GM12878 (cell line): ENCODE results near the gene FNDC4. TPM values are rescaled to one million over a fixed set of nuclear protein-coding genes. Genes with fewer than 3 reads are reported as not detected.

Experiments
- ATF7 ChIP-seq: fragments of 450-650 bp; IDR thresholded peaks from 2 replicates; pipeline ENCODE4 v1.6.1; 2016; ENCODE audit warnings: low read depth, mild to moderate bottlenecking
- BMI1 ChIP-seq: fragments of 450-650 bp; IDR thresholded peaks from 2 replicates; pipeline ENCODE4 v1.6.1; 2016; ENCODE audit warnings: mild to moderate bottlenecking, moderate library complexity, borderline replicate concordance
- EED ChIP-seq: sonication (generic); IDR thresholded peaks from 2 replicates; pipeline ENCODE4 v1.6.1; 2016; ENCODE audit warnings: antibody characterized with exemption, low read depth
- EGR1 ChIP-seq, 2 experiments: IDR thresholded peaks; 1 replicate in 1 of 2; 2 replicates in 1 of 2; pipeline ENCODE4 v1.6.1; 2011 to 2012; ENCODE audit warnings: low read depth in 2 of 2, low read length in 2 of 2, borderline replicate concordance in 1 of 2, mild to moderate bottlenecking in 1 of 2, moderate library complexity in 1 of 2
- FOXM1 ChIP-seq: IDR thresholded peaks from 2 replicates; pipeline ENCODE4 v1.6.1; 2012; ENCODE audit warnings: low read depth, mild to moderate bottlenecking, inconsistent platforms, low read length, moderate library complexity
- HCFC1 ChIP-seq: fragments of 150-350 bp; IDR thresholded peaks from 2 replicates; pipeline ENCODE4 v1.6.1; 2014; ENCODE audit warnings: low read length
- IKZF1 ChIP-seq: fragments of 450-650 bp; conservative IDR thresholded peaks from 2 replicates; pipeline ENCODE4 v1.6.1; 2017; ENCODE audit warnings: antibody characterized with exemption, mild to moderate bottlenecking
- NFIC ChIP-seq: IDR thresholded peaks from 2 replicates; pipeline ENCODE4 v1.6.1; 2012; ENCODE audit warnings: low read depth, mild to moderate bottlenecking, inconsistent platforms, low read length, moderate library complexity
- NRF1 ChIP-seq: conservative IDR thresholded peaks from 2 replicates; pipeline ENCODE4 v1.6.1; 2011; ENCODE audit warnings: mild to moderate bottlenecking, low read depth, low read length, improper control_type of control experiment
- POLR2AphosphoS2 ChIP-seq: IDR thresholded peaks from 2 replicates; pipeline ENCODE4 v1.6.1; 2011; ENCODE audit warnings: low read depth, mild to moderate bottlenecking, low read length, improper control_type of control experiment, moderate library complexity
- RB1 ChIP-seq: fragments of 450-650 bp; formaldehyde crosslinking; IDR thresholded peaks from 2 replicates; pipeline ENCODE4 v1.6.1; 2017; ENCODE audit warnings: mild to moderate bottlenecking, borderline replicate concordance
- SP1 ChIP-seq: IDR thresholded peaks from one replicate; pipeline ENCODE4 v1.6.1; 2011; ENCODE audit warnings: low read depth, low read length
- SRF ChIP-seq, 2 experiments: IDR thresholded peaks; 2 replicates each; pipeline ENCODE4 v1.6.1; 2011; ENCODE audit warnings: low read depth in 2 of 2, low read length in 2 of 2, mild to moderate bottlenecking in 1 of 2, moderate library complexity in 1 of 2
- TCF3 ChIP-seq: IDR thresholded peaks from 2 replicates; pipeline ENCODE4 v1.6.1; 2012; ENCODE audit warnings: low read depth, mild to moderate bottlenecking, low read length, borderline replicate concordance; ENCODE audit not compliant: insufficient read depth
- TCF7 ChIP-seq: IDR thresholded peaks from 2 replicates; pipeline ENCODE4 v1.6.1; 2014; ENCODE audit warnings: antibody characterized with exemption, borderline replicate concordance
- ZNF384 ChIP-seq: IDR thresholded peaks from 2 replicates; pipeline ENCODE4 v1.6.1; 2012; ENCODE audit warnings: low read depth, mild to moderate bottlenecking, low read length, improper control_type of control experiment, borderline replicate concordance
- polyA plus RNA-seq, 11 experiments: library from polyadenylated mRNA; depleted of rRNA in 4 of 11; unstranded in 6 of 11; stranded (reverse) in 5 of 11; fragments of >200 nt; fragmentation: Nextera tagmentation in 4 of 11; fragmentation: Illumina TruSeq in 1 of 11; extraction: Ambion mirVana in 4 of 11; extraction: Trizol in 1 of 11; gene quantifications; 1 replicate in 1 of 11; 2 replicates in 10 of 11; pipeline versions ENCODE4 v1.2.1 to v1.2.3, GENCODE V29; 2011 to 2016; ENCODE audit warnings: inconsistent platforms in 2 of 11, missing spikeins in 2 of 11, low read depth in 1 of 11
- total RNA-seq, 4 experiments: library from RNA; depleted of rRNA in 3 of 4; stranded (reverse); fragments of >200 nt in 3 of 4; fragmentation: Illumina TruSeq in 1 of 4; extraction: Trizol in 1 of 4; gene quantifications; 2 replicates each; pipeline versions ENCODE4 v1.2.1 to v1.2.3, GENCODE V29; 2013 to 2021
- TF ChIP-seq, protein P1 (sequence below): IDR thresholded peaks from 2 replicates; pipeline ENCODE4 v1.6.1; 2012; ENCODE audit warnings: low read depth, low read length, improper control_type of control experiment
- TF ChIP-seq, protein P2 (sequence below): fragments of 450-650 bp; IDR thresholded peaks from 2 replicates; pipeline ENCODE4 v1.6.1; 2017; ENCODE audit warnings: mild to moderate bottlenecking, low read depth, inconsistent platforms; ENCODE audit not compliant: poor library complexity, severe bottlenecking
- TF ChIP-seq, protein P3 (sequence below): fragments of 450-650 bp; IDR thresholded peaks from 2 replicates; pipeline ENCODE4 v1.6.1; 2016; ENCODE audit warnings: mild to moderate bottlenecking
- TF ChIP-seq, protein P4 (sequence below): IDR thresholded peaks from 2 replicates; pipeline ENCODE4 v1.6.1; 2011; ENCODE audit warnings: borderline replicate concordance, low read depth, mild to moderate bottlenecking, moderate library complexity, mixed read lengths, low read length; ENCODE audit not compliant: insufficient read depth; ENCODE audit errors: extremely low read length
- TF ChIP-seq, protein P5 (sequence below): IDR thresholded peaks from 2 replicates; pipeline ENCODE4 v1.6.1; 2011; ENCODE audit warnings: low read depth, mild to moderate bottlenecking, low read length, moderate library complexity, borderline replicate concordance; ENCODE audit errors: extremely low read depth
- TF ChIP-seq, protein P6 (sequence below): fragments of 450-650 bp; IDR thresholded peaks from 2 replicates; pipeline ENCODE4 v1.6.1; 2014; ENCODE audit warnings: mild to moderate bottlenecking

FNDC4 gene
- total and polyA plus RNA-seq, 10 of the 15 experiments (the other 5 are each of a cell fraction or from before 2014, with no cell fraction given), result 0.21 TPM; not detected in 9

DNA sequence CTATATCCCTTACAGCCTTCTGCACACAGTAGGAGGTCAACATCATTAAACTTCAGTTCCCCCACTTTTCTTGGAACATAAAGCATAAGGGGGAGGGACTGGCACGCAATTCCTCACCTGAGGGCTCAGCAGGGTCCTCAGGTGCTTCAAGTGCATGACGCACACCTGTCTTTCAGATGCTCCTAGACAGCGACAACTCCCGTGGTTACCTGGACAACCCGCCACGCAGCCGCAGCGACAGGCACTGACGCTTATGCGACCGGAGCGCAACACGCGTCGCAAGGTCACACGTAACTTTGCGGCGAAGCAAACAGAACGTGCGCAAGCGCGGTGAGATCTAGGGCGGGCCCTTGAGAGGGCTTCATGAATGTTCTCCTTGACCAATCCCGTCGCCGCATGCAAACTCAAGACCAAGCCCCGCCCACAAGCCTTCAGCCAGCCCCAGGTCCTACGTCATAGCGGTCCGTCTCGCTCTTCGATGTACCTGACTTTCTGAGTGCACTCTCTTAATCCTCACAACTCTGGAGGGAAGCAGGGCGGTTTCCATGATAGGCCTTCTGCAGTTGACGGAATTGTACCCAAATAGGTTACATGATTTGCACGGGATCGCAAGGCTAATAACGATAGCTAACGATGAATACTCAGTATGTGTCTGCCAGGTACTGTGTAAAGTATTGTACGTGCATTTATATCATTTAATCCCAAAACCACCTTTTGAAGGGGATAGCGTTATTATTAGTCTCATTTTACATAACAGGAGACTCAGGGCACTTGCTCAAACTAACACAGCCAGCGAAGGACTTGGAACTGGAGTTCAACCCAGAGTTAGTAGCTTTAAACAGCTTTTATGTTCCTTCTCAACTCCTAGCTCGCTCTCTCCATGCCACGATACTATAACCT lies 5.3 kb downstream of the FNDC4 start, which contains the start of gene IFT172 (continued):
- 0 out of 4 replicates have a peak, but pooled peaks of 1 of the 2 experiments have one; percentile 52 for TF ChIP-seq SRF (IDR thresholded peaks at IDR 0.05; ENCODE audit: low read depth in 2 of 2, low read length in 2 of 2)
- TF ChIP-seq, protein P1, sequence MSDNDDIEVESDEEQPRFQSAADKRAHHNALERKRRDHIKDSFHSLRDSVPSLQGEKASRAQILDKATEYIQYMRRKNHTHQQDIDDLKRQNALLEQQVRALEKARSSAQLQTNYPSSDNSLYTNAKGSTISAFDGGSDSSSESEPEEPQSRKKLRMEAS, result peak; percentile 88; the same call in 1 of the 2 replicates
- TF ChIP-seq POLR2AphosphoS2, result 0 out of 2 replicates have a peak, but pooled peaks have one; percentile 43
- TF ChIP-seq EGR1 (IDR thresholded peaks at IDR 0.05; ENCODE audit: borderline replicate concordance in 1 of 2, low read depth in 2 of 2, low read length in 2 of 2), result peak in 1 of 2 experiments; percentile 85; a peak in 1 of 3 replicates
- TF ChIP-seq, protein P2, sequence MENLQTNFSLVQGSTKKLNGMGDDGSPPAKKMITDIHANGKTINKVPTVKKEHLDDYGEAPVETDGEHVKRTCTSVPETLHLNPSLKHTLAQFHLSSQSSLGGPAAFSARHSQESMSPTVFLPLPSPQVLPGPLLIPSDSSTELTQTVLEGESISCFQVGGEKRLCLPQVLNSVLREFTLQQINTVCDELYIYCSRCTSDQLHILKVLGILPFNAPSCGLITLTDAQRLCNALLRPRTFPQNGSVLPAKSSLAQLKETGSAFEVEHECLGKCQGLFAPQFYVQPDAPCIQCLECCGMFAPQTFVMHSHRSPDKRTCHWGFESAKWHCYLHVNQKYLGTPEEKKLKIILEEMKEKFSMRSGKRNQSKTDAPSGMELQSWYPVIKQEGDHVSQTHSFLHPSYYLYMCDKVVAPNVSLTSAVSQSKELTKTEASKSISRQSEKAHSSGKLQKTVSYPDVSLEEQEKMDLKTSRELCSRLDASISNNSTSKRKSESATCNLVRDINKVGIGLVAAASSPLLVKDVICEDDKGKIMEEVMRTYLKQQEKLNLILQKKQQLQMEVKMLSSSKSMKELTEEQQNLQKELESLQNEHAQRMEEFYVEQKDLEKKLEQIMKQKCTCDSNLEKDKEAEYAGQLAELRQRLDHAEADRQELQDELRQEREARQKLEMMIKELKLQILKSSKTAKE, result no peak
- TF ChIP-seq TCF3, result no peak
- TF ChIP-seq, protein P3, sequence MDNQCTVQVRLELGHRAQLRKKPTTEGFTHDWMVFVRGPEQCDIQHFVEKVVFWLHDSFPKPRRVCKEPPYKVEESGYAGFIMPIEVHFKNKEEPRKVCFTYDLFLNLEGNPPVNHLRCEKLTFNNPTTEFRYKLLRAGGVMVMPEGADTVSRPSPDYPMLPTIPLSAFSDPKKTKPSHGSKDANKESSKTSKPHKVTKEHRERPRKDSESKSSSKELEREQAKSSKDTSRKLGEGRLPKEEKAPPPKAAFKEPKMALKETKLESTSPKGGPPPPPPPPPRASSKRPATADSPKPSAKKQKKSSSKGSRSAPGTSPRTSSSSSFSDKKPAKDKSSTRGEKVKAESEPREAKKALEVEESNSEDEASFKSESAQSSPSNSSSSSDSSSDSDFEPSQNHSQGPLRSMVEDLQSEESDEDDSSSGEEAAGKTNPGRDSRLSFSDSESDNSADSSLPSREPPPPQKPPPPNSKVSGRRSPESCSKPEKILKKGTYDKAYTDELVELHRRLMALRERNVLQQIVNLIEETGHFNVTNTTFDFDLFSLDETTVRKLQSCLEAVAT, result peak; percentile 91
- TF ChIP-seq IKZF1, result peak; percentile 41; the same call in 1 of the 2 replicates
- TF ChIP-seq NRF1, result peak; percentile 89
- TF ChIP-seq FOXM1, result no peak
- TF ChIP-seq ATF7, result 0 out of 2 replicates have a peak, but pooled peaks have one; percentile 19
- TF ChIP-seq BMI1, result peak; percentile 78
- TF ChIP-seq SP1, result no peak
- no peak for TF ChIP-seq NFIC
- no peak for TF ChIP-seq EED
- peak; percentile 60 for TF ChIP-seq HCFC1
- TF ChIP-seq, protein P4, sequence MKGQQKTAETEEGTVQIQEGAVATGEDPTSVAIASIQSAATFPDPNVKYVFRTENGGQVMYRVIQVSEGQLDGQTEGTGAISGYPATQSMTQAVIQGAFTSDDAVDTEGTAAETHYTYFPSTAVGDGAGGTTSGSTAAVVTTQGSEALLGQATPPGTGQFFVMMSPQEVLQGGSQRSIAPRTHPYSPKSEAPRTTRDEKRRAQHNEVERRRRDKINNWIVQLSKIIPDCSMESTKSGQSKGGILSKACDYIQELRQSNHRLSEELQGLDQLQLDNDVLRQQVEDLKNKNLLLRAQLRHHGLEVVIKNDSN, result no peak
- TF ChIP-seq RB1, result no peak
- TF ChIP-seq TCF7, result no peak
- TF ChIP-seq, protein P5, sequence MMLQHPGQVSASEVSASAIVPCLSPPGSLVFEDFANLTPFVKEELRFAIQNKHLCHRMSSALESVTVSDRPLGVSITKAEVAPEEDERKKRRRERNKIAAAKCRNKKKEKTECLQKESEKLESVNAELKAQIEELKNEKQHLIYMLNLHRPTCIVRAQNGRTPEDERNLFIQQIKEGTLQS, result peak; percentile 81; the same call in 1 of the 2 replicates
- TF ChIP-seq, protein P6, sequence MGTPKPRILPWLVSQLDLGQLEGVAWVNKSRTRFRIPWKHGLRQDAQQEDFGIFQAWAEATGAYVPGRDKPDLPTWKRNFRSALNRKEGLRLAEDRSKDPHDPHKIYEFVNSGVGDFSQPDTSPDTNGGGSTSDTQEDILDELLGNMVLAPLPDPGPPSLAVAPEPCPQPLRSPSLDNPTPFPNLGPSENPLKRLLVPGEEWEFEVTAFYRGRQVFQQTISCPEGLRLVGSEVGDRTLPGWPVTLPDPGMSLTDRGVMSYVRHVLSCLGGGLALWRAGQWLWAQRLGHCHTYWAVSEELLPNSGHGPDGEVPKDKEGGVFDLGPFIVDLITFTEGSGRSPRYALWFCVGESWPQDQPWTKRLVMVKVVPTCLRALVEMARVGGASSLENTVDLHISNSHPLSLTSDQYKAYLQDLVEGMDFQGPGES, result no peak
- TF ChIP-seq ZNF384, result no peak
